GM18951 (cell line): ENCODE measurements around the gene MX1.
"Not testable (repeated sequence)": the region's sequence is repeated elsewhere in the genome, so short reads cannot be mapped to it uniquely, and the experiment has no call there.

Source experiments
- POLR2A ChIP-seq: IDR thresholded peaks from 4 replicates; pipeline ENCODE4 v1.6.1; 2011; ENCODE audit warnings: mild to moderate bottlenecking; ENCODE audit not compliant: insufficient read length, insufficient read depth; ENCODE audit errors: extremely low read depth
- in situ Hi-C: fragments of 300-500 bp; cut with MboI; formaldehyde crosslinking; loops from one replicate; pipeline ENCODE4 v1.12.0; 2022; ENCODE audit warnings: low sequenced_read_pairs, mixed read lengths, inconsistent platforms; ENCODE audit not compliant: unreplicated experiment

The MX1 gene

DNA sequence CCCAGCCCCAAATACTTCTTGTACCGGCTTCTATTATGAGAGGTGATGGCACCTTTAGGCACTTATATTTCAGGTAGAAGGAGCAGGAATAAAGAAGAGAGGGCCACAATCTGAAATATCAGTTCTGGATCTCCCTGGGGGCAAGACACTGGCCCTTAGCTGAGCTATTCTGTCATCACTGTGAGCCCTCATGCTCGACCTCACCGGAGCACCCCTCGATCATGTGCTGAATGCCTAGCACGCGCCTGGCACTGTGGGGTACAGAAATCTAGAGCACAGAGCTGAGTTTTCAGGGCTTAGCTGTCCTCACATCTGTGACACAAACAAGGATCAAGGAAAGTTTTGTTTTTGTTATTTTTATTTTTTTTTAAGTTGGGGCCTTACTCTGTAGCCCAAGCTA is 7.6 kb upstream of the MX1 start:
- TF ChIP-seq POLR2A: no peak
- in situ Hi-C loops: no loop called here

DNA sequence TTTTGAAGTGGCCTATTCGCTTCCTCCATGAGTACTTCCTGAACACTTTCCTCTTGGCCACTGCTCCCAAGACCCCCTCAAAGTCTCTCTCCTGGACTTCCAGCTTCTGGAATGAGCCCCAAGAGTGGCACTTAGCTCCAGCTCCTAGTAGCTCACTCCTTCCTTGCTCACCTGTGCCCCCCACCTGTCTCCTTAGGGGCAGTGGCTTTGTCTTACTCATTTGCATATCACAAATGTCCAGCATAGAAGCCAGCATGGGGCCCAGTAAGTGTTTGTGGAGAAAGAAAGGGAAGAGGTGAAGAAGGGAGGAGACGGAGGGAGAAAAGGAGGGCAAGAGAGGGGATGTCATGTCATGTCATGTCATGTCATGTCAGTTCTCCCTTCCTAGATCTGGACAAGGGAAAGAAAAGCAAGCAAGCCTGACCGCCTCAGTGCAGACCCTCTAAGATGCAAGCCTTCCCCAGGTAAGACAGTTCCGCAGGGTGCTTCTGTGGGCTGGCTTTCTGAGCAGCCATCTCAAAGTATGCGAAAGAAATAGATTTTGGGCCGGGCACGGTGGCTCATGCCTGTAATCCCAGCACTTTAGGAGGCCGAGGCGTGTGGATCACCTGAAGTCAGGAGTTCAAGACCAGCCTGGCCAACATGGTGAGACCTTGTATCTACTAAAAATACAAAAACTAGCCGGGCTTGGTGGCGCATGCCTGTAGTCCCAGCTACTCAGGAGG is 6.9 kb upstream of the MX1 start:
- TF ChIP-seq POLR2A: no peak
- in situ Hi-C loops: no loop called here

- in situ Hi-C loops: no loop called here
- TF ChIP-seq POLR2A: peak; percentile 47
Observed at GRCh38 chr21:41419921-41420862, 5.8 kb upstream of the MX1 start.

GRCh38 chr21:41420998-41421397 is 5.0 kb upstream of the MX1 start:
- in situ Hi-C loops: not testable (repeated sequence)

DNA sequence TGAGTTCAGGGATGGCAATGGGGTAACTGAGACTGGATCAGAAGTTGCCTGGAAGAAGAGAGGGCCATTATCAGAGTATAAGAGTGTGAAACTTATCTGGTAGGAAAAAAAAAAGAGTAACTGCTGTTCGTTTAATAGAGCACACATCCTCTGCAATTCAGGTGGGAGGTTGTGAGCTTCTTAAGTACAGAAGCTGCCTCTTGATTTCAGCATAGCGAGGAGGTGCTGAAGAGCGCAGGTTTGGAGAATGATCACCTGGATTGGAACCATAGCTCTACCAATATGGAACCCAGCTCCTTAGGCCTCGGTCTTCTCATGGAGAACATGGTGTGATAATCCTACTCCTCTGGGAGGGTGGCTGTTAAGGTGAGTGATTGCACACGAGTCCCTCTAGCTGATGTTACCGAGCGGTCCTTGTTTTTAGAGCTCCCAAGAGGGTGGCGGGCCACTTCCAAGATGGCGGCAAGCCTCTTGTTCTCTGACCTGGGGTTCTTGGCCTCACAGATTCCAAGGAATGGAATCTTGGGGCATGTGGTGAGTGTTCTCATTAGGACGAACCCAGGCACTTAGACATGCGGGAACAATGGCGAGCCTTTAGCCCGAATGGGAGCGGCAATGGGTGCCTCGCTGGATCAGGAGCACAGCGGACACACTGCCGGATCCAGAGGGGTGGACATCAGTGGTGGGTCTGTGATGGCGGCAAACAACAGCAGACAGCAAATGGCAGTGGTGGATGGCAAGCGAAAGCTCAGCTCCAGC is 3.3 kb upstream of the MX1 start:
- in situ Hi-C loops: no loop called here

GRCh38 chr21:41423305-41423636 is 2.8 kb upstream of the MX1 start:
- in situ Hi-C loops: not testable (repeated sequence)

More for the DNA sequence above, 3.3 kb upstream of the MX1 start:
- TF ChIP-seq POLR2A: no peak

- in situ Hi-C loops: no loop called here
Observed at GRCh38 chr21:41425588-41425953, 468 bp upstream of the MX1 start.

DNA sequence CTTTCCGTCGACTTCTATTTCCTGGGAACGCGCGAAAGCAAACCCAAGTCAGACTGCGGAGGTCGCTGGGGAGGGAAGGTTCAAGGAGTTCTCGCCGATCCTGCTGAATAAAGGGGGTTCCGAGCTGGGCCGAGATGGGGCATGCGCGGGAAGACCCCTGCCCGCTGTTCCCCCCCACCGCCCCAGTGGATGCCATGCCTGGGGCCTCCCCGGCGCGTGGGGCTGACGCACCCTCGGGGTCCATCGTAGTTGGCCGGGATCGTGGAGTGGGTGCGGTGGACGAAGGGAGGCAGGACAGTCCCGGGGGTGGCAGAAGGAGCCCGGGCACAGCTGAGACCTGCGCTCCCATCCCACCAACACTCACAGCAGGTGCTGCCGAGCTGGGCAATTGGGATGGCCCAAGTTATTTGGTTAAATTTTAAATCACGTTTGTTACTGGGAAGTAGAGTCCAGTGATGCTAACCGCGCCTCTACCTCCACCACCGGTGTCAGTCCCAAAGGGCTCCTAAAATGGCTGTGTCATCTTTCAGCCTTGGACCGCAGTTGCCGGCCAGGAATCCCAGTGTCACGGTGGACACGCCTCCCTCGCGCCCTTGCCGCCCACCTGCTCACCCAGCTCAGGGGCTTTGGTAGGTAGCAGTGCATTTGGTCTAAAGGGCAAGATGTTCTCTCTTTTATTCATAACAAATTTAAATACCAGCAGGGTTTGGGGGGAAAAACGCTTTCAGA is 801 bp downstream of the MX1 start:
- in situ Hi-C loops: no loop called here
- TF ChIP-seq POLR2A: no peak

More at GRCh38 chr21:41425588-41425953, 468 bp upstream of the MX1 start:
- TF ChIP-seq POLR2A: no peak

GRCh38 chr21:41427556-41427955 is 1.5 kb downstream of the MX1 start:
- TF ChIP-seq POLR2A: no peak
- in situ Hi-C loops: no loop called here

GRCh38 chr21:41428311-41428710 is 2.3 kb downstream of the MX1 start:
- no peak for TF ChIP-seq POLR2A
- in situ Hi-C loops: no loop called here

DNA sequence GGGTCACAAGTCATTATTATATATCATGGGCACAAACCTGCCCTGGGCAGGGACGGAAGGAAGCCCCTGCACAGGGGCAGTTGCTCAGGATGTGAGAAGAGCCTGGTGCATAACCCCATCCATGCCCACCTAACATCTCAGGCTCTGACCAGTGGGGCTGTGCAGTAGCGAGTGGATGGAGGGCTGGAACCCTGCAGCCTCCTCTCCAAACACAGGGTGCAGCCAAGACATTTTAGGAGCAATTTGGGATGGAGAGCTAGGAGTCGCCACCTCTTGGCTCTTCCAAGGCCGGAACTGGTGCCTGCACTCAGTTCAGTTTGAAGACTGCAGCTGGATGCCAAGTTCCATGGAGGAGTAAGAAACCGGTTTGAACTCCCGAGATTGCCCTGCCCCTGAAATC is 2.8 kb downstream of the MX1 start:
- in situ Hi-C loops: no loop called here

DNA sequence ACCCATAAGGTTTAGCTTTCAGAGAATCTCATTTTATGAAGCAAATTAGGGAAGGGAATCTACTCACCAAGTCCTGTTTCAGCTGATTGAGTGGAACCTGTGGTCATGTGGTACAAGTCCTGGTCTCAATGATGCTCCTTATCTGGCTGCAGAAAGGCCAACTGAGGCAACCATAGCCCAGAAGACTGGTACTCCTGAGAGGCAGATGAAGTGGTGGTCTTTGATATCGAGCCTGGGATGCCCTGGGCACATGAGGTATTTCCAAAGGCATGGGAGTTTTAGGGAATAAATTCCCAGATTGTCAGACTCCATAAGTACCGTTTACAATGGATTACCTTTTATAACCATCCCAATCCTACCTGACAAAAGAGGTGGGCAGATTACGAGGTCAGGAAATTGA is 3.3 kb downstream of the MX1 start:
- in situ Hi-C loops: no loop called here
- no peak for TF ChIP-seq POLR2A

More for the DNA sequence above, 2.8 kb downstream of the MX1 start:
- TF ChIP-seq POLR2A: no peak

DNA sequence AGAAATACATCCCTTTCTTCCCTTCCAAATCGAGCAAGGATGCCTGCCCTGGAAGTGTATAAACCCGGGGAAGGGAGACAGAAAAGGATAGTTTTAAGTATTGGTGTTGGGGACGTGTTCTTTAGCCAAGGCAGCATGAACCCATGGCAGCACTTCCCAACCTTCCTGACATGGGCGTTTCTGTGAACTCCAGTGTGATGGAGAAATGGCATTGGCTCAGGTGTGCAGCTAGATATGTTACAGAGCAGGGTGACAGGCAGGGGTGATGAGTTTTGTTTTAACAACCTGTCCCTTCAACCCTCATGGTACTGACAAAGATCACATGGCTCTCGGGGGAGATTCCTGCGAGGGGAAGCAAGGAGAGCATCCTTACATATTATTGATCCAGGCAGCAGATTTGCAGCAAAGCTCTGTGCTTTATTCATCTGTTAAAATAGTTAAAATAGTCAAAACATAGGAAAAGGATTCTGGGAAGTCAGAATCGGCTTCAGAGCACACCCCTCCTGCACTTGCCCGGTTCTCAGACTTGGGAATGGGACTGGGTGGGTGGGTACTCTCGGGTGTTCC is 4.0 kb downstream of the MX1 start:
- no peak for TF ChIP-seq POLR2A
- in situ Hi-C loops: no loop called here
